Measurements from ENCODE around the gene GALE.

GRCh38 chr1:23845163-23845562, 44.6 kb upstream of the GALE start:
- no peak for TF ChIP-seq CTCF (IDR thresholded peaks at IDR 0.05)
- no peak for TF ChIP-seq POLR2AphosphoS5 (IDR thresholded peaks at IDR 0.05)
